Measurements from ENCODE around the gene RASAL2.

Gene RASAL2

DNA sequence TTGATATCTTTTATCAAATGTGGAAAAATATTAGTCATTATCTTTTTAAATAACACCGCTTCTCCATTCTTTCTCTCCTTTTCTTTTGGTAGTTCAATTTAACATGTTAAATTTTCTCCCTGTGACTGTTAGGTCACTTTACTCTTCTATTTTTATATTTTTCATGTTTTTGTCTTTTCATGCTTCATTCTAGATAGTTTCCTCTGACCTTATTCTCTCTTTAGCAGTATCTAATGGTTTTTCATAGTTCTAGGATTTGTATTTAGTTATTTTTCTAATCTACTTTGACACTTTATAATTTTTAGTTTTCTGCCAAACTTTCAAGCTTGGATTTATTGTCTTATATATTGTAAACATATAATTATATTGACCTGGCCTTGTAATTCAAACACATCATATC is 116.0 kb downstream of the RASAL2 start:
- no peak overlapping the region for H3K4me3 ChIP-seq (ENCODE audit: low read depth in 1 of 2, low read length in 1 of 2)
- no peaks in the 10 kb centered on the region for H3K36me3 ChIP-seq
- peaks cover 6% of the 10 kb centered on the region for H3K9me3 ChIP-seq
- TF ChIP-seq, protein P1, sequence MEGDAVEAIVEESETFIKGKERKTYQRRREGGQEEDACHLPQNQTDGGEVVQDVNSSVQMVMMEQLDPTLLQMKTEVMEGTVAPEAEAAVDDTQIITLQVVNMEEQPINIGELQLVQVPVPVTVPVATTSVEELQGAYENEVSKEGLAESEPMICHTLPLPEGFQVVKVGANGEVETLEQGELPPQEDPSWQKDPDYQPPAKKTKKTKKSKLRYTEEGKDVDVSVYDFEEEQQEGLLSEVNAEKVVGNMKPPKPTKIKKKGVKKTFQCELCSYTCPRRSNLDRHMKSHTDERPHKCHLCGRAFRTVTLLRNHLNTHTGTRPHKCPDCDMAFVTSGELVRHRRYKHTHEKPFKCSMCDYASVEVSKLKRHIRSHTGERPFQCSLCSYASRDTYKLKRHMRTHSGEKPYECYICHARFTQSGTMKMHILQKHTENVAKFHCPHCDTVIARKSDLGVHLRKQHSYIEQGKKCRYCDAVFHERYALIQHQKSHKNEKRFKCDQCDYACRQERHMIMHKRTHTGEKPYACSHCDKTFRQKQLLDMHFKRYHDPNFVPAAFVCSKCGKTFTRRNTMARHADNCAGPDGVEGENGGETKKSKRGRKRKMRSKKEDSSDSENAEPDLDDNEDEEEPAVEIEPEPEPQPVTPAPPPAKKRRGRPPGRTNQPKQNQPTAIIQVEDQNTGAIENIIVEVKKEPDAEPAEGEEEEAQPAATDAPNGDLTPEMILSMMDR (IDR thresholded peaks at IDR 0.05): no peak
- no peaks in the 10 kb centered on the region for H3K27me3 ChIP-seq
- H3K4me1 ChIP-seq (ENCODE audit: control insufficient read depth in 1 of 2, insufficient read depth in 1 of 2, low read depth in 1 of 2, low read length in 1 of 2): no peaks in the 10 kb centered on the region
- no peak overlapping the region for H3K27ac ChIP-seq

DNA sequence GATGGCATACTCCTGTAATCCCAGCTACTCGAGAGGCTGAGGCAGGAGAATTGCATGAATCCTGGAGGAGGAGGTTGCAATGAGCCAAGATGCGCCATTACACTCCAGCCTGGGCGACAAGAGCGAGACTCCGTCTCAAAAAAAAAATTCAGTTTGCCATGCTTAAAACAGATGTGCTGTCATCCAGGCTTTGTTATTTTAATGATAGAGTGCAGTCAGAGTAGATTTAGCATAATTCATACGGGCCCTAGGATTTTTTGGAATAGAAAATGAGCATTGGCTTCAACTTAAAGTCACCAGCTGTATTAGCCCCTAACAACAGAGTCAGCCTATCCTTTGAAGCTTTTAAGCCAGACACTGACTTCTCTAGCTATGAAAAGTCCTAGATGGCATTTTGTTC is 124.6 kb downstream of the RASAL2 start:
- Histone ChIP-seq H3K4me3 (ENCODE audit: low read depth in 1 of 2, low read length in 1 of 2) (no peak overlapping the region), H3K4me1 (ENCODE audit: control insufficient read depth in 1 of 2, insufficient read depth in 1 of 2, low read depth in 1 of 2, low read length in 1 of 2) (no peaks in the 10 kb centered on the region), H3K27ac (no peak overlapping the region), H3K9me3 (no peaks in the 10 kb centered on the region), H3K36me3 (no peaks in the 10 kb centered on the region), H3K27me3 (no peaks in the 10 kb centered on the region)
- TF ChIP-seq, protein P1 (IDR thresholded peaks at IDR 0.05): no peak

DNA sequence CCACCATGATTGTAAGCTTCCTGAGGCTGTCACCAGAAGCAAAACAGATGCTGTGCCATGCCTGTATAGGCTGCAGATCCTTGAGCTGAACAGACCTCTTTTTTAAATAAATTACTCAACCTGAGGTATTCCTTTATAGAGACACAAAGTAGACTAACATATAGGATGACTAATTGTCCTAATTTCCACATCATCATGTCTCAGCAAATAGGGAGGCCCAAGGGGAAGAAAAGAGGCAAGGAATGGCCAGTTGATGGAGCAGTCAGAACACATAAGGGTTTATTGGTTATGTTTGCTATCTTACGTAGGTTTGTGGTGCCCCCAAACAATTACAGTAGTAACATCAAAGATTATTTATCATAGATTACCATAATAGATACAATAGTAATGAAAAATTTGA is 126.2 kb downstream of the RASAL2 start:
- Histone ChIP-seq H3K27ac (no peak overlapping the region), H3K36me3 (no peaks in the 10 kb centered on the region), H3K9me3 (no peaks in the 10 kb centered on the region), H3K4me1 (ENCODE audit: control insufficient read depth in 1 of 2, insufficient read depth in 1 of 2, low read depth in 1 of 2, low read length in 1 of 2) (no peaks in the 10 kb centered on the region), H3K27me3 (no peaks in the 10 kb centered on the region), H3K4me3 (ENCODE audit: low read depth in 1 of 2, low read length in 1 of 2) (no peak overlapping the region)
- TF ChIP-seq, protein P1 (IDR thresholded peaks at IDR 0.05): no peak

DNA sequence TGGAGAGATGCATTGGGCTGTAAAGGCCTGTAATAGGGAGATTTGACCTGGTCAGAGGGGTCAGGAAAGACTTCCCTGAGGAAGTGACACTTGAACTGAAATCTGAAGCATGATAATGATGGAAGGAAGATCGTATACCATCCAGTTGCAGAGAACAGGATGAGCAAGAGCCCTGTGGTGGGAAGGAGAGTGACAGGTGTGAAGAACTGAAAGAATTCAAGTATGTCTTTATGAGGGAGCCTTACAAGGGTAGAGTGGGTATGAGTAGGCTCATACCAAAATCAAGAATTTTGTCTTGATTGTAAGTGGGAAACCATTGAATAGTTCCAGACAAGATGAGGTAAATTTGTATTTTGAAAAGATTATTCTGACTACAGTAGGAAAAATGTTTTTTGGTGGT is 129.4 kb downstream of the RASAL2 start:
- Histone ChIP-seq H3K27ac (no peak overlapping the region), H3K9me3 (no peaks in the 10 kb centered on the region), H3K4me3 (ENCODE audit: low read depth in 1 of 2, low read length in 1 of 2) (no peak overlapping the region), H3K27me3 (no peaks in the 10 kb centered on the region), H3K4me1 (ENCODE audit: control insufficient read depth in 1 of 2, insufficient read depth in 1 of 2, low read depth in 1 of 2, low read length in 1 of 2) (no peaks in the 10 kb centered on the region), H3K36me3 (no peaks in the 10 kb centered on the region)
- TF ChIP-seq, protein P1 (IDR thresholded peaks at IDR 0.05): no peak

DNA sequence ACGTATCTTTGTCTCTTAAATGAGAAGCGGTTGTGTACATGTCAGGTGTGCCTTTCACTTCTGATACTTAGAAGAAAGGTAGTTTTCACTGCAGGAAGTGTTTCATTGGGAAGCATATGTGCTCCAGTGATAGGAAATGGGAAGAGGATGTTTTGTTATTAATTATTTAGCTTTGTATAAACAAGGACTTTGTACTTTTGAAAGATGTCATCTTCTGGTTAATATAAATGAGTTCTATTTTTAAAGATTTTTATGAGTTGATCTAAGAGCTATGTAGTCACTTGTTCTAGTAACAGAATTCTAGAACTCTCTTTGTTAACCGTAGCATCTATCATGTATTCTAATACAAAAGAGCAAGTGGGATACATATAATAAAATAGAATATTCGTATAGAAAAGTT is 130.5 kb downstream of the RASAL2 start:
- no peaks in the 10 kb centered on the region for H3K36me3 ChIP-seq

More for the DNA sequence above, 130.5 kb downstream of the RASAL2 start:
- H3K27me3 ChIP-seq: no peaks in the 10 kb centered on the region
- no peaks in the 10 kb centered on the region for H3K4me1 ChIP-seq (ENCODE audit: control insufficient read depth in 1 of 2, insufficient read depth in 1 of 2, low read depth in 1 of 2, low read length in 1 of 2)
- H3K27ac ChIP-seq: no peak overlapping the region
- H3K9me3 ChIP-seq: no peaks in the 10 kb centered on the region
- no peak overlapping the region for H3K4me3 ChIP-seq (ENCODE audit: low read depth in 1 of 2, low read length in 1 of 2)
- TF ChIP-seq, protein P1 (IDR thresholded peaks at IDR 0.05): no peak

All from neutrophil (primary cell).